A549 (cell line): ENCODE measurements around the gene C1QTNF1. TPM values are rescaled to one million over a fixed set of nuclear protein-coding genes. Genes with fewer than 3 reads are reported as not detected.

ENCODE experiments used
- ATAC-seq, 2 experiments: fragments of 200-7000 bp in 1 of 2; fragments of >200 bp in 1 of 2; cut with Nextera tagmentation in 1 of 2; cut with Tn5 transposase in 1 of 2; 3 replicates each; pipeline versions ENCODE4 v1.8.0 to v1.9.1; 2018 to 2020; ENCODE audit warnings: mild to moderate bottlenecking in 1 of 2, moderate library complexity in 1 of 2
- CTCF ChIA-PET: fragments of 300-600 bp; sonication (Branson Sonifier 250); formaldehyde crosslinking; extraction: SDS; loops from one replicate; lab custom pipeline; 2021; ENCODE audit warnings: antibody characterized with exemption, inconsistent platforms; lab: Yijun Ruan, JAX
- POLR2A ChIA-PET: fragments of 350-600 bp; formaldehyde crosslinking; extraction: SDS; loops from one replicate; lab custom pipeline; 2021; ENCODE audit warnings: antibody characterized with exemption, inconsistent platforms; lab: Yijun Ruan, JAX
- DNase-seq, 2 experiments: peaks; one replicate each; pipeline versions ENCODE4 v3.0.0 to v3.0.0-alpha.2; 2011 to 2016; ENCODE audit warnings: low read depth in 1 of 2, low spot score in 1 of 2
- FAIRE-seq: peaks from 2 replicates; lab custom pipeline; 2011; peaks lifted over from hg19 to GRCh38; lab: Jason Lieb, UNC
- H3K27ac ChIP-seq, 2 experiments: fragments of >200 bp; sonication (Bioruptor Twin); formaldehyde crosslinking; 3 replicates each; pipeline ENCODE4 v1.5.1; 2016 to 2017
- H3K4me1 ChIP-seq: fragments of >200 bp; sonication (Bioruptor Twin); formaldehyde crosslinking; 3 replicates; pipeline ENCODE4 v1.6.1; 2016
- H3K4me2 ChIP-seq: fragments of >200 bp; sonication (Bioruptor Twin); formaldehyde crosslinking; 3 replicates; pipeline ENCODE4 v1.6.1; 2016
- H3K4me3 ChIP-seq: fragments of >200 bp; sonication (Bioruptor Twin); formaldehyde crosslinking; 3 replicates; pipeline ENCODE4 v1.5.1; 2016
- H3K9me3 ChIP-seq: fragments of >200 bp; sonication (Bioruptor Twin); formaldehyde crosslinking; 3 replicates; pipeline ENCODE4 v1.6.1; 2016
- BHLHE40 ChIP-seq: IDR thresholded peaks from 2 replicates; pipeline ENCODE4 v1.6.1; 2012; ENCODE audit warnings: low read depth, low read length, inconsistent platforms
- CBX2 ChIP-seq: fragments of 200-600 bp; sonication (generic); IDR thresholded peaks from 2 replicates; pipeline ENCODE4 v1.6.1; 2016; ENCODE audit warnings: low read depth, mild to moderate bottlenecking, borderline replicate concordance
- CEBPB ChIP-seq, 2 experiments: fragments of >200 bp in 1 of 2; sonication (Bioruptor Twin) in 1 of 2; formaldehyde crosslinking in 1 of 2; IDR thresholded peaks; 2 replicates each; pipeline ENCODE4 v1.6.1; 2012 to 2016
- EHF ChIP-seq: fragments of 250-450 bp; sonication (Bioruptor Pico); IDR thresholded peaks from 2 replicates; pipeline ENCODE4 v1.5.0; 2020; ENCODE audit warnings: mild to moderate bottlenecking
- EHMT2 ChIP-seq: fragments of 200-600 bp; sonication (generic); IDR thresholded peaks from 2 replicates; pipeline ENCODE4 v1.6.1; 2016; ENCODE audit warnings: antibody characterized with exemption, low read depth, mild to moderate bottlenecking, moderate library complexity
- FOSL2 ChIP-seq, 2 experiments: fragments of 450-650 bp in 1 of 2; fragments of >200 bp in 1 of 2; sonication (Bioruptor Twin) in 1 of 2; formaldehyde crosslinking; IDR thresholded peaks; 2 replicates each; pipeline versions ENCODE4 v1.5.0 to v1.6.1; 2016 to 2020; ENCODE audit warnings: mild to moderate bottlenecking in 1 of 2, moderate library complexity in 1 of 2
- HDAC2 ChIP-seq: fragments of 200-600 bp; sonication (generic); IDR thresholded peaks from 2 replicates; pipeline ENCODE4 v1.6.1; 2016
- HES2 ChIP-seq: fragments of >200 bp; sonication (Bioruptor Twin); formaldehyde crosslinking; IDR thresholded peaks from 2 replicates; pipeline ENCODE4 v1.6.1; 2016
- HMGXB4 ChIP-seq: fragments of 250-450 bp; sonication (Bioruptor Pico); IDR thresholded peaks from 2 replicates; pipeline ENCODE4 v1.5.0; 2021; ENCODE audit warnings: mild to moderate bottlenecking, moderate library complexity, borderline replicate concordance
- HOXA7 ChIP-seq: fragments of 250-450 bp; sonication (Bioruptor Pico); IDR thresholded peaks from 2 replicates; pipeline ENCODE4 v1.5.0; 2020; ENCODE audit warnings: mild to moderate bottlenecking, moderate library complexity
- HOXB13 ChIP-seq: fragments of 250-450 bp; sonication (Bioruptor Pico); IDR thresholded peaks from 2 replicates; pipeline ENCODE4 v1.5.0; 2020; ENCODE audit warnings: low read depth, mild to moderate bottlenecking, moderate library complexity
- HOXB5 ChIP-seq: fragments of 250-450 bp; sonication (Bioruptor Pico); IDR thresholded peaks from 2 replicates; pipeline ENCODE4 v1.5.0; 2020; ENCODE audit warnings: mild to moderate bottlenecking, moderate library complexity
- JUNB ChIP-seq: fragments of >200 bp; sonication (Bioruptor Twin); formaldehyde crosslinking; IDR thresholded peaks from 2 replicates; pipeline ENCODE4 v1.6.1; 2016
- KDM1A ChIP-seq: fragments of 200-600 bp; sonication (generic); IDR thresholded peaks from 2 replicates; pipeline ENCODE4 v1.6.1; 2016; ENCODE audit warnings: low read depth, mild to moderate bottlenecking
- KDM5A ChIP-seq: fragments of 200-600 bp; sonication (generic); IDR thresholded peaks from 2 replicates; pipeline ENCODE4 v1.6.1; 2016; ENCODE audit warnings: antibody characterized with exemption, mild to moderate bottlenecking
- MAZ ChIP-seq: fragments of 150-350 bp; IDR thresholded peaks from 2 replicates; pipeline ENCODE4 v1.6.1; 2014; ENCODE audit warnings: antibody characterized with exemption, low read depth, low read length, borderline replicate concordance
- PHF8 ChIP-seq: fragments of 200-600 bp; sonication (generic); IDR thresholded peaks from 2 replicates; pipeline ENCODE4 v1.6.1; 2016; ENCODE audit warnings: low read depth, mild to moderate bottlenecking, antibody characterized with exemption, moderate library complexity, borderline replicate concordance
- TFCP2L1 ChIP-seq: fragments of 250-450 bp; sonication (Bioruptor Pico); IDR thresholded peaks from 2 replicates; pipeline ENCODE4 v1.5.0; 2021; ENCODE audit warnings: mild to moderate bottlenecking
- ZFP36 ChIP-seq: fragments of 450-650 bp; IDR thresholded peaks from 2 replicates; pipeline ENCODE4 v1.6.1; 2014; ENCODE audit warnings: borderline replicate concordance; ENCODE audit not compliant: partially characterized antibody
- ZNF302 ChIP-seq: fragments of 250-450 bp; sonication (Bioruptor Pico); IDR thresholded peaks from 2 replicates; pipeline ENCODE4 v1.9.0; 2021; ENCODE audit warnings: inconsistent platforms, mild to moderate bottlenecking, moderate library complexity
- ZSCAN20 ChIP-seq: fragments of 250-450 bp; sonication (Bioruptor Pico); IDR thresholded peaks from 2 replicates; pipeline ENCODE4 v1.8.0; 2022; ENCODE audit warnings: mild to moderate bottlenecking, moderate library complexity
- WGBS: methylation state at CpG from one replicate; pipeline ENCODE4 v1.1.6; 2017; ENCODE audit errors: missing lambda C conversion rate; 5-methylcytosine and 5-hydroxymethylcytosine counted together
- polyA plus RNA-seq, 4 experiments: library from polyadenylated mRNA; depleted of rRNA in 3 of 4; stranded (reverse); fragments of >200 nt; fragmentation: RNase III in 1 of 4; extraction: RNeasy Plus Mini Kit Qiagen cat#74134 plus additional on column Dnase treatment in 1 of 4; gene quantifications; 2 replicates in 3 of 4; 3 replicates in 1 of 4; pipeline ENCODE4 v1.2.3, GENCODE V29; 2011 to 2017
- TF ChIP-seq, protein P1 (sequence below): fragments of 250-450 bp; sonication (Bioruptor Pico); IDR thresholded peaks from 2 replicates; pipeline ENCODE4 v1.5.0; 2020; ENCODE audit warnings: low read depth, mild to moderate bottlenecking, moderate library complexity
- TF ChIP-seq, protein P2 (sequence below): fragments of 450-650 bp; IDR thresholded peaks from 2 replicates; pipeline ENCODE4 v1.6.1; 2014; ENCODE audit warnings: antibody characterized with exemption
- TF ChIP-seq, protein P3 (sequence below): fragments of 200-600 bp; sonication (generic); IDR thresholded peaks from 2 replicates; pipeline ENCODE4 v1.6.1; 2016; ENCODE audit warnings: antibody characterized with exemption, mild to moderate bottlenecking, moderate library complexity

C1QTNF1 gene
- polyA plus RNA-seq, 2 of the 4 experiments (the other 2 are of a cell fraction), result 10.2 to 26.1 TPM

DNA sequence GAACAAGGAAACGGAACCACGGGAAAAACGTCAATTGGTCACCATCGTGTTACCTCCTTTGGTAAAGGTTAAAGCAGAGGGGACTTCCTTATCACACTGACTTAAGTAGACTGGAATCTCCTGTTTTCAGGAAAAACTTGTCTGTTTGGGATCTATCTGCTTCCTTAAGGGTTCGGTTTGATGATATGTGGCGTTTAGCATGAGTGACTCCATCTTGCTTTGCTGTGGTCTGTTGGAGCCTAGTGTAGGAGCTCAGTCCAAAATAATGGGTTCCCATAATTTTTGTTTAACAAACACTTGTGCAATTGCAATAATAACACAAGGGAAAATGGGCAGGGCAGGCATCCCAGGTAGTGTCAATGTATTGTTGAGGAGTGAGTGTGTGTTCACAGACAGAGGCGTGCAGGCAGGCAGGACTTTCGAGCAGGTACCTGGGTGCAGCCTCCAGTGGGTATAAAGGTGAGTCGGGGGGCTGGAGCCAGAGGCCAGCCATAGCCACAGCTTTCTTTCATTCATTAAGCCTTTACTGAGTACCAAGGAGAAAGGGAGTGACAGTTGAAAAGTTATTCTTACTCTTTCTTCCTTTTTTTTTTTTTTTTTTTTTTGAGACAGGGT is 46.4 kb downstream of the C1QTNF1 start:
- ChIA-PET CTCF (interaction anchor here (1.6 to 10.9 kb wide), 7 partner anchors 11 to 322 kb away, joined by 5 to 147 read pairs (median 14); no protein-coding TSS in a partner anchor), POLR2A (no interaction called here)
- Histone ChIP-seq H3K4me2 (no peak overlapping the region), H3K4me1 (peaks cover 4% of the 10 kb centered on the region; the same call in 1 of the 3 replicates), H3K9me3 (no peaks in the 10 kb centered on the region), H3K27ac (no peak overlapping the region), H3K4me3 (no peak overlapping the region)
- 74% methylated on average over 9 of the region's 9 CpGs for WGBS
- no peak for FAIRE-seq
- no peak for ATAC-seq
- TF ChIP-seq, protein P1, sequence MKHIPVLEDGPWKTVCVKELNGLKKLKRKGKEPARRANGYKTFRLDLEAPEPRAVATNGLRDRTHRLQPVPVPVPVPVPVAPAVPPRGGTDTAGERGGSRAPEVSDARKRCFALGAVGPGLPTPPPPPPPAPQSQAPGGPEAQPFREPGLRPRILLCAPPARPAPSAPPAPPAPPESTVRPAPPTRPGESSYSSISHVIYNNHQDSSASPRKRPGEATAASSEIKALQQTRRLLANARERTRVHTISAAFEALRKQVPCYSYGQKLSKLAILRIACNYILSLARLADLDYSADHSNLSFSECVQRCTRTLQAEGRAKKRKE, result no peak
- TF ChIP-seq HES2 (no peak), ZNF302 (CRISPR knock-in tag) (0 out of 2 replicates have a peak, but pooled peaks have one; percentile 19)
- DNase-seq, result no peak

GRCh38 chr17:79071161-79071740 is 47.3 kb downstream of the C1QTNF1 start:
- ATAC-seq (no peak), DNase-seq (no peak), FAIRE-seq (peak; percentile 56)
- H3K4me1 ChIP-seq, result peaks cover 12% of the 10 kb centered on the region; the same call in 2 of the 3 replicates
- ChIA-PET POLR2A (no interaction called here), CTCF (interaction anchor here (0.8 to 10.9 kb wide), 11 partner anchors 9 to 330 kb away, joined by 3 to 147 read pairs (median 8); no protein-coding TSS in a partner anchor)
- no peak for TF ChIP-seq HES2
- TF ChIP-seq ZNF302 (CRISPR knock-in tag), result no peak
- TF ChIP-seq ZFP36, result no peak
- TF ChIP-seq HOXB13, result no peak
- TF ChIP-seq, protein P2, sequence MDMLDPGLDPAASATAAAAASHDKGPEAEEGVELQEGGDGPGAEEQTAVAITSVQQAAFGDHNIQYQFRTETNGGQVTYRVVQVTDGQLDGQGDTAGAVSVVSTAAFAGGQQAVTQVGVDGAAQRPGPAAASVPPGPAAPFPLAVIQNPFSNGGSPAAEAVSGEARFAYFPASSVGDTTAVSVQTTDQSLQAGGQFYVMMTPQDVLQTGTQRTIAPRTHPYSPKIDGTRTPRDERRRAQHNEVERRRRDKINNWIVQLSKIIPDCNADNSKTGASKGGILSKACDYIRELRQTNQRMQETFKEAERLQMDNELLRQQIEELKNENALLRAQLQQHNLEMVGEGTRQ, result no peak
- TF ChIP-seq, protein P3, sequence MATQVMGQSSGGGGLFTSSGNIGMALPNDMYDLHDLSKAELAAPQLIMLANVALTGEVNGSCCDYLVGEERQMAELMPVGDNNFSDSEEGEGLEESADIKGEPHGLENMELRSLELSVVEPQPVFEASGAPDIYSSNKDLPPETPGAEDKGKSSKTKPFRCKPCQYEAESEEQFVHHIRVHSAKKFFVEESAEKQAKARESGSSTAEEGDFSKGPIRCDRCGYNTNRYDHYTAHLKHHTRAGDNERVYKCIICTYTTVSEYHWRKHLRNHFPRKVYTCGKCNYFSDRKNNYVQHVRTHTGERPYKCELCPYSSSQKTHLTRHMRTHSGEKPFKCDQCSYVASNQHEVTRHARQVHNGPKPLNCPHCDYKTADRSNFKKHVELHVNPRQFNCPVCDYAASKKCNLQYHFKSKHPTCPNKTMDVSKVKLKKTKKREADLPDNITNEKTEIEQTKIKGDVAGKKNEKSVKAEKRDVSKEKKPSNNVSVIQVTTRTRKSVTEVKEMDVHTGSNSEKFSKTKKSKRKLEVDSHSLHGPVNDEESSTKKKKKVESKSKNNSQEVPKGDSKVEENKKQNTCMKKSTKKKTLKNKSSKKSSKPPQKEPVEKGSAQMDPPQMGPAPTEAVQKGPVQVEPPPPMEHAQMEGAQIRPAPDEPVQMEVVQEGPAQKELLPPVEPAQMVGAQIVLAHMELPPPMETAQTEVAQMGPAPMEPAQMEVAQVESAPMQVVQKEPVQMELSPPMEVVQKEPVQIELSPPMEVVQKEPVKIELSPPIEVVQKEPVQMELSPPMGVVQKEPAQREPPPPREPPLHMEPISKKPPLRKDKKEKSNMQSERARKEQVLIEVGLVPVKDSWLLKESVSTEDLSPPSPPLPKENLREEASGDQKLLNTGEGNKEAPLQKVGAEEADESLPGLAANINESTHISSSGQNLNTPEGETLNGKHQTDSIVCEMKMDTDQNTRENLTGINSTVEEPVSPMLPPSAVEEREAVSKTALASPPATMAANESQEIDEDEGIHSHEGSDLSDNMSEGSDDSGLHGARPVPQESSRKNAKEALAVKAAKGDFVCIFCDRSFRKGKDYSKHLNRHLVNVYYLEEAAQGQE, result no peak
- TF ChIP-seq JUNB, result no peak
- no peak for TF ChIP-seq EHF
- no peak for TF ChIP-seq CBX2
- TF ChIP-seq HOXB5 (CRISPR knock-in tag), result no peak
- TF ChIP-seq KDM1A, result no peak
- no peak overlapping the region for H3K27ac ChIP-seq
- no peak overlapping the region for H3K4me3 ChIP-seq
- H3K9me3 ChIP-seq, result no peaks in the 10 kb centered on the region
- H3K4me2 ChIP-seq, result no peak overlapping the region
- 83% methylated on average over 6 of the region's 6 CpGs for WGBS

- TF ChIP-seq HOXA7 (CRISPR knock-in tag) (no peak), HDAC2 (no peak), TFCP2L1 (CRISPR knock-in tag) (no peak), MAZ (no peak), KDM5A (no peak), EHMT2 (no peak), HMGXB4 (no peak), FOSL2 (IDR thresholded peaks at IDR 0.05) (no peak), FOSL2 (CRISPR knock-in tag; IDR thresholded peaks at IDR 0.05) (no peak), BHLHE40 (no peak), PHF8 (no peak), CEBPB (IDR thresholded peaks at IDR 0.05) (no peak), ZSCAN20 (no peak), JUNB (no peak), CBX2 (no peak), ZNF302 (CRISPR knock-in tag) (no peak)
- Histone ChIP-seq H3K27ac (no peak overlapping the region), H3K9me3 (no peaks in the 10 kb centered on the region), H3K4me2 (no peak overlapping the region), H3K4me3 (no peak overlapping the region), H3K4me1 (peaks cover 12% of the 10 kb centered on the region; the same call in 2 of the 3 replicates)
- WGBS, result 85% methylated on average over 10 of the region's 10 CpGs
- CTCF ChIA-PET, result interaction anchor here (0.6 to 10.9 kb wide), 14 partner anchors 8 to 321 kb away, joined by 3 to 147 read pairs (median 6); no protein-coding TSS in a partner anchor
- FAIRE-seq, result no peak
- ATAC-seq, result no peak
- DNase-seq, result no peak
- POLR2A ChIA-PET, result no interaction called here
Measured at GRCh38 chr17:79072544-79072943, 48.6 kb downstream of the C1QTNF1 start.
